Panc1 (cell line): ENCODE measurements around the gene HLTF. TPM values are rescaled to one million over a fixed set of nuclear protein-coding genes. Genes with fewer than 3 reads are reported as not detected.

Experiments used
- ATAC-seq: fragments of 200-7000 bp; cut with Tn5 transposase; 2 replicates; pipeline ENCODE4 v1.9.1; 2020; ENCODE audit warnings: mild to moderate bottlenecking, moderate library complexity
- BruUV-seq: library from RNA; stranded (reverse); fragments of 400-500 nt; replicated peaks from 2 replicates; lab custom pipeline; 2021; lab: Mats Ljungman, UMichigan
- CTCF ChIA-PET: fragments of 300-600 bp; sonication (Branson Sonifier 250); formaldehyde crosslinking; loops from one replicate; lab custom pipeline; 2022; ENCODE audit warnings: antibody characterized with exemption; lab: Charles Lee
- POLR2A ChIA-PET: fragments of 300-600 bp; sonication (Branson Sonifier 250); formaldehyde crosslinking; loops from one replicate; lab custom pipeline; 2022; ENCODE audit warnings: antibody characterized with exemption; lab: Charles Lee
- DNase-seq: peaks from one replicate; pipeline ENCODE4 v3.0.0-alpha.2; 2010; ENCODE audit warnings: low read depth, low spot score
- H3K27ac ChIP-seq: 2 replicates; pipeline ENCODE4 v1.5.1; 2011; ENCODE audit warnings: mild to moderate bottlenecking, low read length, inconsistent platforms
- H3K27me3 ChIP-seq: fragments of 200-500 bp; sonication (Bioruptor generic); 2 replicates; pipeline ENCODE4 v1.6.0; 2014; ENCODE audit warnings: low read length, inconsistent platforms; ENCODE audit not compliant: control insufficient read depth, insufficient read depth
- H3K36me3 ChIP-seq: fragments of 200-500 bp; sonication (Bioruptor generic); 2 replicates; pipeline ENCODE4 v1.5.1; 2014; ENCODE audit warnings: inconsistent platforms, mild to moderate bottlenecking, low read length, moderate library complexity; ENCODE audit not compliant: control insufficient read depth, insufficient read depth
- H3K4me1 ChIP-seq: 2 replicates; pipeline ENCODE4 v1.5.1; 2011; ENCODE audit warnings: inconsistent platforms, mild to moderate bottlenecking, low read length, moderate library complexity; ENCODE audit not compliant: control insufficient read depth, insufficient read depth
- H3K4me3 ChIP-seq, 2 experiments: 2 replicates each; pipeline ENCODE4 v1.5.1; 2011 to 2012; ENCODE audit warnings: low read depth in 2 of 2, low read length in 2 of 2, mild to moderate bottlenecking in 2 of 2, inconsistent platforms in 1 of 2, moderate library complexity in 1 of 2
- H3K9me3 ChIP-seq: fragments of 200-500 bp; sonication (Bioruptor generic); 2 replicates; pipeline ENCODE4 v1.5.1; 2014; ENCODE audit warnings: low read depth, mild to moderate bottlenecking, inconsistent platforms, low read length, moderate library complexity; ENCODE audit not compliant: control insufficient read depth, insufficient read depth
- POLR2AphosphoS5 ChIP-seq: IDR thresholded peaks from 2 replicates; pipeline ENCODE4 v1.6.1; 2012; ENCODE audit warnings: mild to moderate bottlenecking, low read depth, low read length, moderate library complexity
- SIN3A ChIP-seq: IDR thresholded peaks from 2 replicates; pipeline ENCODE4 v1.6.1; 2012; ENCODE audit warnings: low read depth, mild to moderate bottlenecking, low read length, moderate library complexity, borderline replicate concordance; ENCODE audit not compliant: insufficient read depth
- TCF7L2 ChIP-seq: IDR thresholded peaks from 2 replicates; pipeline ENCODE4 v1.6.1; 2011; ENCODE audit warnings: mild to moderate bottlenecking, low read depth, low read length, inconsistent platforms
- in situ Hi-C: cut with HindIII; loops from 2 replicates; pipeline ENCODE4 v1.10.0; 2016; ENCODE audit warnings: low sequenced_read_pairs, low pct_unique_long_range_greater_than_20kb
- intact Hi-C: fragments of 100-400 bp; cut with micrococcal nuclease; formaldehyde crosslinking; loops from one replicate; pipeline ENCODE4 v1.10.0; 2022; ENCODE audit not compliant: unreplicated experiment
- total RNA-seq: library from RNA; stranded (reverse); gene quantifications from one replicate; pipeline ENCODE4 v1.2.1, GENCODE V29; 2021; ENCODE audit not compliant: unreplicated experiment
- TF ChIP-seq, protein P1 (sequence below): fragments of 450-650 bp; IDR thresholded peaks from 2 replicates; pipeline ENCODE4 v1.5.1; 2017; ENCODE audit warnings: mild to moderate bottlenecking
- TF ChIP-seq, protein P2 (sequence below), 2 experiments: IDR thresholded peaks; 2 replicates each; pipeline ENCODE4 v1.6.1; 2011 to 2012; ENCODE audit warnings: low read depth in 2 of 2, control low read depth in 1 of 2, low read length in 1 of 2, mild to moderate bottlenecking in 1 of 2, moderate library complexity in 1 of 2; ENCODE audit not compliant: insufficient read depth in 1 of 2

Gene HLTF
- total RNA-seq, 1 experiment from 2014 or later = 106 TPM

DNA sequence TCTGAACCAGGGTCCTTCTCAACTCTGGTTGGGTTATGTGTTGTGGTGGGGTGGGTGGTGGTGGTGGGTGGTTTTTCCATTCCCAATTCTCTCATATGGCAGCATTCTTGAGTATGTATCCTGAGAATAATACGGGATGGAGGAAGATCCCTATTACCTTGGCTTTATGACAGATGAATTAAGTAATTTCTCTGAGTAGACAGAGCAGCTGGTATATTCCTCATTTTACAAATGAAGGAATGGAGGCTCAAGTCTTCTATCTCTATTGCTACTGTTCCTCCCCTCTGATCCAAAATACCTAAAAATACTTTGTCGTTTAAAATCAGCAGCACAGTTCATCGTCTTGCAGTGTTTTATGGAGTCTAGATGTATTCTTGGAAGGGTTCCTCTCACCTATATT lies 84.6 kb downstream of the HLTF start:
- ChIA-PET POLR2A (no interaction called here), CTCF (interaction anchor here (0.6 kb wide), 1 partner anchor 46 kb away, joined by 7 read pairs; no protein-coding TSS in a partner anchor)
- no TSS peak for BruUV-seq
- Histone ChIP-seq H3K27me3 (no peaks in the 10 kb centered on the region), H3K4me1 (peaks cover 8% of the 10 kb centered on the region), H3K4me3 (no peak overlapping the region), H3K9me3 (no peaks in the 10 kb centered on the region), H3K36me3 (peaks cover 18% of the 10 kb centered on the region), H3K27ac (no peak overlapping the region)
- TF ChIP-seq TCF7L2 = no peak
- TF ChIP-seq, protein P1, sequence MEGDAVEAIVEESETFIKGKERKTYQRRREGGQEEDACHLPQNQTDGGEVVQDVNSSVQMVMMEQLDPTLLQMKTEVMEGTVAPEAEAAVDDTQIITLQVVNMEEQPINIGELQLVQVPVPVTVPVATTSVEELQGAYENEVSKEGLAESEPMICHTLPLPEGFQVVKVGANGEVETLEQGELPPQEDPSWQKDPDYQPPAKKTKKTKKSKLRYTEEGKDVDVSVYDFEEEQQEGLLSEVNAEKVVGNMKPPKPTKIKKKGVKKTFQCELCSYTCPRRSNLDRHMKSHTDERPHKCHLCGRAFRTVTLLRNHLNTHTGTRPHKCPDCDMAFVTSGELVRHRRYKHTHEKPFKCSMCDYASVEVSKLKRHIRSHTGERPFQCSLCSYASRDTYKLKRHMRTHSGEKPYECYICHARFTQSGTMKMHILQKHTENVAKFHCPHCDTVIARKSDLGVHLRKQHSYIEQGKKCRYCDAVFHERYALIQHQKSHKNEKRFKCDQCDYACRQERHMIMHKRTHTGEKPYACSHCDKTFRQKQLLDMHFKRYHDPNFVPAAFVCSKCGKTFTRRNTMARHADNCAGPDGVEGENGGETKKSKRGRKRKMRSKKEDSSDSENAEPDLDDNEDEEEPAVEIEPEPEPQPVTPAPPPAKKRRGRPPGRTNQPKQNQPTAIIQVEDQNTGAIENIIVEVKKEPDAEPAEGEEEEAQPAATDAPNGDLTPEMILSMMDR = no peak
- intact Hi-C loops = no loop called here
- ATAC-seq (no peak), DNase-seq (no peak)
- in situ Hi-C loops = no loop called here

DNA sequence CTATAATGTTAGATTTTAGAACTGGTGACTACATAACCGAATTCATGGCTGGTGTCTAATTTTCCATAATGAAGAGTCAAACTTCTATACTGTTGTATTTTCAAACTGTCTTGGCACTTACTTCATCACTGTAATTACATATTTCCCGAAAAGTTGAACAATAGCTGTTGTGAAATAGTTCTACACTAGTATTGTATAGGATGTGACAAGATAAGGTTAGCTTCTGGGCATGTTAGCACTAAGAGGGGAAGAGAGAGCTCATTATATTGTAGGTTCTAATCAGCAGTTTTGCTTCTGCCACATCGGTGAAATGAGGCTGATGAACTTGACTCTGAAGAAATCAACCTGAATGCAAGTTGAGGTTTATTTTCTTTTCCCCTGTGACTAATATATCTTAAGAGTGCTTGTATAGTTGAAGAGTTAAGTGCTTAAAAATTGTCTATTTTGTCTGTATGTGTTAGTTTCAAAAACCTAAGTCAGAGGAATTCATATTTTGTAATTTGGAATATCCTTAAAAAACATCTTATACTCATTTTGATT lies 86.1 kb downstream of the HLTF start:
- H3K9me3 ChIP-seq = no peaks in the 10 kb centered on the region
- DNase-seq (no peak), ATAC-seq (no peak)
- H3K4me3 ChIP-seq = no peak overlapping the region
- peaks cover 32% of the 10 kb centered on the region for H3K36me3 ChIP-seq
- TF ChIP-seq POLR2AphosphoS5 (no peak), SIN3A (no peak), TCF7L2 (no peak)
- TF ChIP-seq, protein P1 = no peak
- TF ChIP-seq, protein P2, sequence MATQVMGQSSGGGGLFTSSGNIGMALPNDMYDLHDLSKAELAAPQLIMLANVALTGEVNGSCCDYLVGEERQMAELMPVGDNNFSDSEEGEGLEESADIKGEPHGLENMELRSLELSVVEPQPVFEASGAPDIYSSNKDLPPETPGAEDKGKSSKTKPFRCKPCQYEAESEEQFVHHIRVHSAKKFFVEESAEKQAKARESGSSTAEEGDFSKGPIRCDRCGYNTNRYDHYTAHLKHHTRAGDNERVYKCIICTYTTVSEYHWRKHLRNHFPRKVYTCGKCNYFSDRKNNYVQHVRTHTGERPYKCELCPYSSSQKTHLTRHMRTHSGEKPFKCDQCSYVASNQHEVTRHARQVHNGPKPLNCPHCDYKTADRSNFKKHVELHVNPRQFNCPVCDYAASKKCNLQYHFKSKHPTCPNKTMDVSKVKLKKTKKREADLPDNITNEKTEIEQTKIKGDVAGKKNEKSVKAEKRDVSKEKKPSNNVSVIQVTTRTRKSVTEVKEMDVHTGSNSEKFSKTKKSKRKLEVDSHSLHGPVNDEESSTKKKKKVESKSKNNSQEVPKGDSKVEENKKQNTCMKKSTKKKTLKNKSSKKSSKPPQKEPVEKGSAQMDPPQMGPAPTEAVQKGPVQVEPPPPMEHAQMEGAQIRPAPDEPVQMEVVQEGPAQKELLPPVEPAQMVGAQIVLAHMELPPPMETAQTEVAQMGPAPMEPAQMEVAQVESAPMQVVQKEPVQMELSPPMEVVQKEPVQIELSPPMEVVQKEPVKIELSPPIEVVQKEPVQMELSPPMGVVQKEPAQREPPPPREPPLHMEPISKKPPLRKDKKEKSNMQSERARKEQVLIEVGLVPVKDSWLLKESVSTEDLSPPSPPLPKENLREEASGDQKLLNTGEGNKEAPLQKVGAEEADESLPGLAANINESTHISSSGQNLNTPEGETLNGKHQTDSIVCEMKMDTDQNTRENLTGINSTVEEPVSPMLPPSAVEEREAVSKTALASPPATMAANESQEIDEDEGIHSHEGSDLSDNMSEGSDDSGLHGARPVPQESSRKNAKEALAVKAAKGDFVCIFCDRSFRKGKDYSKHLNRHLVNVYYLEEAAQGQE (IDR thresholded peaks at IDR 0.05; ENCODE audit: insufficient read depth in 1 of 2, low read depth in 2 of 2, low read length in 1 of 2) = no peak
- peaks cover 8% of the 10 kb centered on the region for H3K4me1 ChIP-seq
- ChIA-PET POLR2A (no interaction called here), CTCF (no interaction called here)
- in situ Hi-C loops = no loop called here
- H3K27ac ChIP-seq = no peak overlapping the region
- no TSS peak for BruUV-seq
- intact Hi-C loops = no loop called here
- H3K27me3 ChIP-seq = no peaks in the 10 kb centered on the region
